Stimulated activated naive CD4-positive, alpha-beta T cell treated with Interleukin-2 at 50 U/mL for 16 hours (primary cell): ENCODE results near the gene PNPLA2.

Source experiments
- DNase-seq: peaks from one replicate; lab custom pipeline; 2025; lab: John Stamatoyannopoulos, UW

Gene PNPLA2

GRCh38 chr11:786235-787083 lies 32.3 kb upstream of the PNPLA2 start:
- DNase-seq = no peak

- no peak for DNase-seq
These were observed 31.5 kb upstream of the PNPLA2 start for GRCh38 chr11:787084-787675.

- DNase-seq = no peak
These were observed 30.6 kb upstream of the PNPLA2 start for GRCh38 chr11:788009-788640.

- DNase-seq = no peak
These were observed 29.5 kb upstream of the PNPLA2 start for GRCh38 chr11:788953-789940.

GRCh38 chr11:789943-790342 lies 28.8 kb upstream of the PNPLA2 start, which contains the start of gene CEND1:
TSS of gene CEND1 (minus strand) at chr11:790090. CDS start at chr11:788576, 1,514 bp downstream.
- peak; percentile 17 for DNase-seq

GRCh38 chr11:790721-791564 lies 27.8 kb upstream of the PNPLA2 start:
- no peak for DNase-seq

- DNase-seq = no peak
These were observed 26.8 kb upstream of the PNPLA2 start for GRCh38 chr11:791658-792534.

GRCh38 chr11:792535-792821 lies 26.2 kb upstream of the PNPLA2 start:
- DNase-seq = no peak

GRCh38 chr11:792873-793272 lies 25.8 kb upstream of the PNPLA2 start:
- DNase-seq = no peak

GRCh38 chr11:793556-793955 lies 25.2 kb upstream of the PNPLA2 start:
- DNase-seq = no peak

- no peak for DNase-seq
These were observed 24.5 kb upstream of the PNPLA2 start for GRCh38 chr11:794013-794765.

GRCh38 chr11:794766-795633 lies 23.7 kb upstream of the PNPLA2 start:
- DNase-seq = no peak

GRCh38 chr11:795634-796564 lies 22.8 kb upstream of the PNPLA2 start:
- DNase-seq = peak; percentile 94

- DNase-seq = no peak
These were observed 22.0 kb upstream of the PNPLA2 start for GRCh38 chr11:796565-797295.

- peak; percentile 71 for DNase-seq
These were observed 21.2 kb upstream of the PNPLA2 start for GRCh38 chr11:797296-798092.
